ENCODE measurements around the gene PIGM.

- TF ChIP-seq CTCF (IDR thresholded peaks at IDR 0.05; ENCODE audit: poor library complexity) (no peak), EZH2 (IDR thresholded peaks at IDR 0.05; ENCODE audit: borderline replicate concordance) (no peak)
Observed at GRCh38 chr1:160076295-160076694, 44.5 kb upstream of the PIGM start.

All from hepatocyte (in vitro differentiated cells).